Measurements from ENCODE around the gene SMCO1.
"Not testable (repeated sequence)": the region's sequence is repeated elsewhere in the genome, so short reads cannot be mapped to it uniquely, and the experiment has no call there.

GRCh38 chr3:196550172-196550571 is 35.0 kb upstream of the SMCO1 start:
- not testable (repeated sequence) for TF ChIP-seq CTCF (IDR thresholded peaks at IDR 0.05; ENCODE audit: poor library complexity); EZH2 (IDR thresholded peaks at IDR 0.05; ENCODE audit: borderline replicate concordance); EZH2phosphoT487 (IDR thresholded peaks at IDR 0.05; ENCODE audit: low read depth, severe bottlenecking, unreplicated experiment)

Data from hepatocyte (in vitro differentiated cells).